Measurements from ENCODE around the gene SLC7A1.

- TF ChIP-seq CTCF (IDR thresholded peaks at IDR 0.05; ENCODE audit: low read depth, low read length, missing input control) (no peak), GABPA (IDR thresholded peaks at IDR 0.05 in 1 of 2, conservative IDR thresholded peaks at IDR 0.05 in 1 of 2) (no peak), TAF1 (conservative IDR thresholded peaks at IDR 0.05) (no peak), YY1 (IDR thresholded peaks at IDR 0.05) (no peak), SP1 (IDR thresholded peaks at IDR 0.05) (no peak), MAX (IDR thresholded peaks at IDR 0.05) (no peak), RAD21 (IDR thresholded peaks at IDR 0.05) (no peak), EGR1 (IDR thresholded peaks at IDR 0.05; ENCODE audit: low read depth in 2 of 2) (no peak), RXRA (IDR thresholded peaks at IDR 0.05) (no peak), JUND (IDR thresholded peaks at IDR 0.05) (no peak), FOXA2 (IDR thresholded peaks at IDR 0.05) (no peak), ATF3 (IDR thresholded peaks at IDR 0.05) (no peak)
These were observed 93.0 kb downstream of the SLC7A1 start for GRCh38 chr13:29502391-29503008.
